Ecto neural progenitor cell (in vitro differentiated cells): ENCODE measurements around the gene SHQ1.
A peak's percentile ranks its signal among the peaks of the same experiment; 100 is the strongest.

ENCODE experiments used
- DNase-seq: peaks from one replicate; pipeline ENCODE4 v3.0.0-alpha.2; 2018; ENCODE audit warnings: low spot score

SHQ1 gene

DNA sequence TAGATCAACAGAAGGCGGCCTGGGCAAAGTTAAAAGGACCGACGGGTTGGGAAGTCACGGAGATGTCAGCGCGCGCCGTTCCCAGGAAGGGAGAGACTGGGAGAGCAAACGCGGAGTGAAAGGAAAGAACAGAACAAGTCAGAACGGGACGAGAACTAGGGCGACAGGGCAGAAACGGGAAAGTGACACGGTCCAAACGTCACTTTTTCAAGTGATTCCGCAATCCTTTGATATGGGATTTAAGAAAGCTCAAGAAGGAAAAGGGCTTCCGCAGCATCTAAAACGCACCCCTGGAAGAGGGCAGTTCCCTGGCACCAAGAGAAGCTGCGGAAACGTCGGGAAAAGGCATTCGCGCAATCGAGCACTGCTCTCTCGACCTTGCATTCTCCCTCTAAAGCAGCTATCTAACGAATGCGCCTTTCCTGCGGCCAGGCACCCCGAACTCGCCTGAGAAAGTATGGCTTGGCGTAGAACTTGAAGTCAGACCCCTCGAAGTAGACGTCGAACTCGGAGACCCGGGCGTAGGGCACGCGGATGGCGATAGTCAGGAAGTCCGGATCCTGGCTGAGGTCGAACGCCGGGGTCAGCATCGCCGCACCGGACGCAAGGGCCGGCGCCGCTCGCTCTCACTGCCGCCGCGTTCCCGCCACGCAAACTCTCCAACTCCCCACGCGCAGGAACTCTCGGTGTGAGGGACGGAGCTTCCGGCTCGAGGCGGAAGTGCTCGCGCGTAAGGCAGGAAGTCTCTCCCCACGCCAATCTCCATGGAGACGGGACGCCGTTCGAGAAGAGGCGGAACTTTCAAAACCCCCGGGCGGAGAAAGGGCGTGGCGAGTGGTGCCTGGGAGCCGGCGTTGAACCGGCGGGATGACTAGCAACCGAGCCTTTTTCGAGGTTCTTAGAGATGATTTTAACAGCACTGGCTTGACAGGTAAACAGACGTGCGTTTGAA is at the start of gene SHQ1:
Gene SHQ1 (minus strand): TSS at position 695 of the 952 bp plus-strand sequence. CDS start 105 bp downstream, at position 590.
- peak; percentile 91 for DNase-seq

DNA sequence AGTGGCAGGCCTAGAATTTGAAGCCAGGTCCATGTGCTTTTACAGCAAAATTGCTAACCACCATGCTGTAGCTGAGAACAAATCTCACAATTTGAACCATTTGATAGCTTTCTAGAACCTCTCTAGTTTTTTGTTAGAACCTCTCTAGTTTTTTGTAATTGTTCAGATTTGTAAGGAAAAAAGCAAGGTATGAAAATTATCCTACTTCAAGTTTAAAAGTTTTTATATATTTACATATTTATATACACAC is 49.4 kb upstream of the SHQ1 start:
- no peak for DNase-seq

DNA sequence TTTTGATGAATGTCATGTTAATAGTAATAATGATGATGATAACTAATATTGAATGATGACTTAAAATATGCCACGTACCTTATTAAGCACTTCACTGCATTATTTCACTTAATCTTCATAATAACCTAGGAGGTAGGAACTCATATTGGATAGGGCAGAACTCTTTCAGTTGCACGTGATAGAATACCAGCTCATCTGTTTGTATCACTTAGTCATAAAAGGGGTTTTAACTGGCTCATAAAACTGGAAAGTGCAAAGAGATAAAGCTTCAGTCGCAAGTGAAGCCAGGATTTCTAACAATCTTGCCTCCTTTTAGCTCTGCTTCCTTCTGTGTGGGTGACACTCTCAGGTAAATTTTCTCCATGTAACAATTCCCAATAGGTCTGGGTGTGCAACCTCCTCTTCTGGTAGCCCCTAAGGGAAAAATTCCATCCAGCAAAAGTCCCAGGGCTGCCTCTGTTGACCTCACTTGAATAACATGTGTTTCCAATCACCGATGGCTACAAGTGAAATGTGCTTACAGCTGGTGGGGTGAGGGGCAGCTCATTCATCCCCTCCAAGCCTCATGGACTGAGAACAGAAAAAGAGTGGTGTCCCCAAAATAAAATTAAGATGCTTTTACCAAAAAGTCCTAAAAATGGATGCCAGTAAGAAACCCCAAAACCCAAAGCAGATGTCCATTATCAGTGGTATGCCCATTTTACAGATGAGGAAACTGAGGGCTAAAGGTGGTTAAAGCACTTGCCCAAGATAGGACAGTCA is 48.9 kb upstream of the SHQ1 start:
- DNase-seq, result no peak

DNA sequence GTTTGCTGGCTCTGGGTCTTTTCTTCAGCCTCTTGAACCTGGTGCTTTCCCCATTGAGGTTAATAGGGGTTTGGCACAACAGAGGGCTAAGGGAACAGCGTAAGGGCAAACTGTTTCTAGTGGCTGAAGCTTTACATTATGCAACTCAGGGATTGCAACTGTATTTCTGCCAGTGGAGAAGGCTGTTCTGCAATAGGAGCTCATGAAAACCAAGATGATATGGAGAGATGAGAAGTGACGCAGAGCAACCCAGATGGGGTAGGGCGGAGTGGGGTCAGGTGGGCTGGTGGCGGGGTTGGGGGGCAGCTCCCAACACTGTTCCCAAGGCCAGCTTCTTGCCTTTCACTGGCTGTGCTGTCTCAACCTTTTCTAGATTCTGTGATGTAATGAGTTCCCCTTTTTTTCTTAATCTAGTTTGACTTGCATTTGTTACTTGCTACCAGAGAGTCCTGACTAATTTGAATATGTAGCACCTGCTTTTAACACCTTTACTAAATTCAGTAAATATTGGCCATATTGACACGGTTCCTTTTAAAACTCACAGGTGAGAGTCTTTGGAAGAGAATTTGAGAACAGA is 46.8 kb upstream of the SHQ1 start:
- no peak for DNase-seq

DNA sequence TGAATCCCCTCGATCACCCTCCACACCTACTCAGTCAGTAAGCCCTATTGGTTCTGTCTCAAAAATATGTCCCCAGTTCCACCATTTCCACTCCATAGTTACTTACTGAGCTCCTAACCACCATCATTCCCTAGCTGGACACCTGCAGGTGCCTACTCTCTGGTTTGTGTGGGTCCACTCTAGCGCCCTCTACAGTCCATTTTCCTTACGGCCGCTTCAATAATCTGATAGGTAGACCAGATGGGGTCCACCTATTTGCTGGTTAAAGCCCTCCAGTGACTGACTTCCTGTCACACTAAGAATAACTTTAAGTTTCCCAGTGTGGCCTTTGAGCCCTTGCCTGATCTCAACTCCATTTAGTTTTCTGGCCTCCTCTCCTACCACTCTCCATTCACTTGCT is 44.6 kb upstream of the SHQ1 start:
- DNase-seq, result peak; percentile 60

DNA sequence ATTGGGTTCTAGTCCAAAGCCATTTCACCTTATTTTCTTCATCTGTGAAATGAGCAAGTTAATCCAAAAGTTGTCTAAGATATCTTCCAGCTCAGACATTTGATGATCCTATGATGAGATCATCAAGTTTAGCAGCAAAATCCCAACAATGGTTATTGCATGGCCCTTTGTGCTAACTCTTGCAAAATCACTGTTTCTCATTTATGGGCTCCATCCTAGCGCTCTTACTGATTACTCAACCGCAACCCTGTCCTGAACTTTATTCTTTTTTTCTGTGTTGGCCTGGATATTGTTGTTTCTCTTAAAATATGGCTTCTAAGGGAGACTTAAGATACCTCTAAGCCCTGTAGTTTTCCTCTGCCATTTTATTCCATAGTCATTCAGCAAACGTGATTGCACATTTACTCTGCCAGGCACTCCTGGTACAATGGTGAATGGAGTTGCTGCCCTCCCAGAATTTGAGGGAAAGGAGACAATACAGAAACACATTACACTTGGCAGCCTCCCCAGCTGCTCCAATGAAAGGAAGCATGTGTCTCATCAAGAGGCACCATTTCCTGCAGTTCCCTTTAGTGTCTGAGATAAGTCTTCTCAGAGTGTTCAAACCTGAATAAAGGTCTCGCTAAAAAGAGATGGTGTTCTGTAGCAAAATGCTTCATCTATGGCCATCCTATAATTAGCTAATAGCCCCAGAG is 44.0 kb upstream of the SHQ1 start:
- no peak for DNase-seq

DNA sequence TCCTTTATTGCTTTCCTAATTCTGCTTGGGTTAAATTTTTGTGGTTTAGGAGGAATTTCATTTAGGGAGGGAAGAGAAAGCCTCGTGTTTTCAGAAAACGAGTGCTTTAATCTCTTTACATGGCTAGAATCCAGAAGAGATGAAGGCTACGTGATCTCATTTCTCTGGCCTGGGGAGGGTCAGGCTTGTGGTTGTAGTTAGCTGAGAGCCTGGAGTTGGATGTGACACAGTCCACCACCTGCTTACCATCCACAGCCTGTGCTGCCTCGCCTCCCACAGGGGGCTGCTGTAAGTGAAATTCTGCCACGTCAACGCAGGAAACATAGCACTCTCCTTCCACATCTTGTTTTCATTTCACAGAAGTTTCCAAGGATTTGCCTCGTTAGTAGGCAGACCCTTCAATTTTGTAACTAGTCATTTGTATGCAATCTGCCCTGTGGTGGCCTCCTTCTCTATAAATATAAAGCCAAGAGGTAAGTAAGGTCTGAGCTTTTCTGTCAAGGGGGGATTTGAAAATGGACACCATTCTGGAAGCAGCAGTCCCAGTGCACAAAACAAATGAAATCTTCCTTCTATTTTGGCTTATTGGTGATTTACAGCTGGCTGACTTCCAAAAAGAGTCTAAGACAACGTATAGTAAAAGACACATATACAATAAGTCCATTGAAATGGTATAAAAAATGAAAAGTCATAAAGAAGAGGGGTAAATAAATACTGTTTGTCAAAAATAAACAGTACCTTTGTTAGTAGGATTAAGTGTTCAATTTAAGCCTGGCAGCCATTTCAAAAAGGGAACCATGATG is 43.0 kb upstream of the SHQ1 start:
- no peak for DNase-seq

DNA sequence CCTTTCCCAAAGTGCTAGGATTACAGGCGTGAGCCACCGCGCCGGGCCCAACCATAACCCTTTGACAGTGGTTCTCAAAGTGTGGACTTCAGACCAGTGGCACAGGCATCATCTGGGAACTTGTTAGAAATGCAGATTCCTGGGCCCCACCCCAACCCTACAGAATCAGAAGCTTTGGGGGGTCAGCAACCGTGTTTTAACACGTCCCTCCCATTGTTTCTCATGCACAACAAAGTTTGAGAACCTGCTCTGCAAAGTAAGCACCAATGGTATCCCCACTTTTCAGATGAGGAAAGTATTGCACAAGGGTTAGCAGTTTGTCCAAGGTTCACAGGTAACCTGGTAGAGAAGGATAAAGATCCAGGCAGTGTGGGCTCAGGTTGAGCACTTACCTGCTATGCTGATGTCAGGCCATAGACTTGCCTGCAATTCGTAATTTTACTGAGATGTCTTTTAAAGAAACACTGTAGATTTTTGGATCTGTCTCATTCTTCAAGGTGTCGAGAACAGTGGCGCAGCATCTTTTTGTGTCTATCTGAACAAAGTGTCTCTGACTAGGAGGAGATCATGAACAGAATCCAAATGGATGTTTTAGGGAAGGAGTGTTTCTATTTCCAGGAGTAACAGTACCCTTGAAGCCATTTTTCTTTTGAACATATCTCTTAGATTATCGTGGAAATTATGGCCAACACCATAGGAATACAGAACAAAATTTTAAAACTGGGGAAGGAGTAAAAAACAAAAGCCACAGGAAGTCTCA is 42.1 kb upstream of the SHQ1 start:
- DNase-seq, result no peak

DNA sequence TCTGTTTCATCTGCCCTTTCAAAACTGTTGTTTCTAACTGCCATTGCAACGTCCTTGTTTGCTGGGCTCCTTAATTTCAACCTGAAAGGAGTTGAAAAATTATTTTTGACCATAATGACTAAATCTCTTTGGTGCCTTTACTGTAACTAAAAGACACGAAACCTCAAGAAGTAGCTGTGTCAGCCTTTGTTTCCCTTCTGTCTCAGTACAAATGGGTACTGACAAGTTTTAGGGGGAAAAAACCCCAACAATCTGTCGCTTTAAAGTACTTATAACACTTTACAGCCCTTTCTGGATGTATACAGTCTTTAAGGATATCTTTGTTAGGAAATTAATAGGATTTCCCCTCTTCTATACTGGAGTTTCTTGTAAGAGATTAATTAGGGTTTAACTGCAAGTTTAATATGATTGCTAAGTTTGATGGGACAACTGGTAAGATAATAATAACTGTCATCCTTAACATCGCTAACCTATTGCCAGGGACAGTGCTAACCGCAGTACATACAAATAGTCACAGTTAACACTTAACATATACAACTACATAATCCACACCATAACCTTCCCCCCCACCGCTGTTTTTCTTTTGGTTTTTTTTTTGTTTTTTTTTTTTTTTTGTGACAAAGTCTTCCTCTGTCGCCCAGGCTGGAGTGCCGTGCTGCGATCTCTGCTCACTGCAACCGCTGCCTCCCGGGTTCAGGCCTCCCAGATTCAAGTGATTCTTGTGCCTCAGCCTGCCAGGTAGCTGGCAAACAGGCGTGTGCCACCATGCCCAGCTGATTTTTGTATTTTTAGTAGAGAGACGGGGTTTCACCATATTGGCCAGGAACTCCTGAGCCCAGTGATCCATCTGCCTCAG is 41.3 kb upstream of the SHQ1 start:
- DNase-seq, result no peak

DNA sequence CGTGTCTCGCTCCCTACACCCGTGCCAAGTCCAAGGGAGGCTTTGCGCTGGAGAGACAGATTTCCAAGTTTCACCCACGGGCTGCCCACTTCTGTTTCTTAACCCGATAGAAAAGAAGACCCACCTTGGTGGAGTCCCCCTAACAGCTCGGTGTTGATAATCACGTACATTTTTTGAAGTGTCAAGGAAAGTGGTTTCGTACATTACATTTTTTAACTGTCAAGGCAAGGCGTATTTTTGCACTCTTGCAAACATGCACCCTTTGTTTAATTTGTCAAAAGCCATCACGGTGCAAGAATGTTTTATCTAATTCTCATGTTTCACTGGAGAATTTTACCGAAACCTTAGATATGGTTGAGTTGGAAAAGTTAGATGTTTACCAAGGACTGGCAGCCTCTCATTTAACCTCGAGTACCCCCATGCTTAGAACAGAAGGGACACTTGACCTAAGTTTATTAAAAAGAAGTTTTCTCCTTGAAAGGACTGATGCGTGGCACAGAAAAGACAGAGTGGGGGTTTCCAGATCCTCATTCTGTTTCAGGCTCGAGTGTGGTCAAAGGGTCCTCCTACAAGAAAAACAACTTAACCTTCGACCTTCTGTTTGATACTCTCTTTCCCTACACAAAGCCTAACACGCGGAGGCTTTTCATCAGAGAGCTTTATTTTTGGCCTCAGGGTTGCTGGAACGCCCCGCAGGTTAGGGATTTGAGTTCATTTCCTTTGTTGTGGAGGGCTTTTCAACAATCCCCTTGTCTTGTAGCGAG is 40.5 kb upstream of the SHQ1 start:
- peak; percentile 79 for DNase-seq

DNA sequence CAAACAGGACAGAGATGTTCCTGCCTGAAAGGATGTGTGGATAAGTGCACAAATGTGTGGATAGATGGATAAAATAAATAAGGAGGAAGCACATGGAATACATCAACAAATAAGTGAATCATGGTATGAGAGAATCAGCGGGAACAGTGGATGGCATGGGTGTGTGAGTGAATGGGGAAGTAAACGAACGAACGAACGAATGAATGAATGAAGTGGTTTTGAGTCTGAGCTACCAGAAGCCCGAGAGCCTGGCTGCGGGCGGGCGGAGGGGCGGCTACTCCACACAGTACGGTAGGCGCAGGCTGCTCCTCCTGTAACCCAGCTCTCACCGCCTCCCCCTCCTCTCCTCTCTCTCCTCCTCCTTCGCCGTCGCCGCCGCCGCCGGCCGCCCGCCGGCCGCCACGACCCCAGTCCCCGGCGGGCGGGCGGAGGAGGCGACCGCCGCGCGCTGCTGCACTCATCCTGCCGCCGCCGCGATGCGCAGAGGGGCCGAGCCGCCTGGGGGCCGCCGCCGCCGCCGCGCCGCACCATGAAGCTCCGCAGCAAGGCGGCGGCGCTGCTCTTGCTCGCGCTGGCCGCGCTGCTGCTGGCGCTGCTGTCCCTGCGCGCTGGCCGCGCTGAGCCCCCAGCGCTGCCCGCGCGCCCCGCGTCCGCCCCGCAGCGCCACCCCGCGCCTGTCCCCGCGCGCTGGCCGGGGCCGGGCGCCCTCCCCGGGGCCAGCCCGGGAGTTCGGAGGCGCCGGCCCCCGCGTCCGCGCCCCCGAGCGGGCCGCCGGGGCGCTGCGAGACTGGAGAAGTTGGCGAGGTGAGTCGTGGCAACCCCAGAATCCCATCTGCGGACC is 39.7 kb upstream of the SHQ1 start, which contains the start of gene GXYLT2:
Gene GXYLT2 (plus strand): TSS at position 342 of the 841 bp plus-strand sequence. CDS start 188 bp downstream, at position 530.
- peak; percentile 84 for DNase-seq

DNA sequence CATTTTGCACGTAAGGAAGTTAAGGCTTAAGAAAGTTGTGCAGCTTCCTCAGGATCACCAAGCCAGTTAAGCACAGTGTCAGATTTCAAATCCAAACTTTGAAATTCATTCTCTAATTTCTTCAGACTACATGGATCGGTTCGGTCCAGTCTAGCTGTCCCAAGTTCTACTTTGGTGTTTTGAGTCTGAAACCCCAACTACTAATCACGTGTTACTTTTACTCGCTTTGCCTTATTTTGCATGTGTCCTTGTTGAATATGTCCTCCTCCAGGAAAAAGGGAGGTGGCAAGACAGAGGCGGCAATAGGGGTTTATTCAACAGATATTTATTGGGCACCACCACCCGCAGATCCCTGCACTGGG is 39.1 kb upstream of the SHQ1 start:
- DNase-seq, result no peak

DNA sequence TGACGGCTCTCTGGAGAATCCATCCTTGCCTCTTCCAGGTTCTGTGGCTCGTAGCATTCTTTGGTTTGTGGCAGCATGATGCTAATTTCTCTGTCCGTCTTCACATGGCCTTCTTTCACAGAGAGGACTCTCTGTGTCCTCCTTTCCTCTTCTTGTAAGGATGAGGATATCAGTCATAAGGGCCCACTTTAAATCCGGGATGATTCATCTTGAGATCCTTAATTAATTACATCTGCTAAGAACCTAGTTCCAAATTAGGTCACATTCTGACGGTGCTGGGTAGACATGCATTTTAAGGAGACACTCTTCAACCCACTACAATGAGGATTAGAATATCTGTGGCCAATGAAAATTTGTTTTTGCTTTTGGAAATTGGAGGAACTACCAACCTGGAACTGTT is 23.9 kb upstream of the SHQ1 start:
- DNase-seq, result no peak

DNA sequence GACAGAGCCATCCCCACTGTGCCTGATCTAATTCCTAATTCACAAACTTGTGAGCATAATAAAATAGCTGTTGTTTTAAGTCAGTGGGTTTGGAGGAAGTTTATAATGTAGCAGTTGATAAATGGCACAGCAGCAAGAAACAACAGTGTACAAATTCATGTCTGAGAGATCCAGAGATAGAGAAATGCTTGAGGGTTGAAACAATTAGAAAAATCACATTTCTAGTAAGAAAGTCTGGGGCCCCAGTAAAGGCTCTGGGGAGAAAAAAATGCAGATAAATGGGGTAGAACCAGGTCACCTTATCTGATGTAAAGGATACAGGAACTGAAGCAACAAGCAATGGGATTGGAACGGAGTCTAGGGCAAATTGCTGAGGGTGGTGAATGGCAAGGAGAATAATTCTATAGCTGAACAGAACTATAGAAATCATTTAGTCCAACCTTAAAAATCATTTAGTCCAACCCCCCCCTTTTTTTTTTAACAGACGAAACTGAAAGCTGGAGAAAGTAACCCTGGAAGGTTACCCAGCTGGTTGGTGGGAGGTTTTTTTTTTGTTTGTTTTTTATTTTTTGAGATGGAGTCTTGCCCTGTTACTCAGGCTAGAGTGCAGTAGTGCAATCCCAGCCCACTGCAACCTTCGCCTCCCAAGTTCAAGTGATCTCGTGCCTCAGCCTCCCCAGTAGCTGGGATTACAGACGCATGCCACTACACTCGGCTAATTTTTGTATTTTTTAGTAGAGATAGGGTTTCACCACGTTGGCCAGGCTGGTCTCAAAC is 14.3 kb upstream of the SHQ1 start:
- no peak for DNase-seq

DNA sequence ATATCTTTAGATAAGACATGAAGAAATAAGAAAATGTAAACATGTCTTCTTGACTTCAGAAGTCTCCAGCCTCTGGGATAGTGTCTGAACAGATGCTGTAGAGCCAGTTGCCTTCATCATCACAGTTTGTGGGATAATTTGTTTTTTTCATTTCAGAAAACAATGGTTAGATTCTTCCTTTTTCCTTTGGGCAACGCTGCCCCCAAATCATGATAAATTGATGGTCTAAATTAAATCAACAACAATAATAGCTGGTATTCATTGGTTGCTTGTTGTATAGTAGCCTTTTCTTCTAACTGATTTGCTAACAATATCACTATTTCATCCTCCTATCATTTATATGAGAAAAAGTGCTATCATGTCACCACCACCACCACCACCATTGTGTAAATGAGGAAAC is 12.6 kb upstream of the SHQ1 start:
- no peak for DNase-seq

DNA sequence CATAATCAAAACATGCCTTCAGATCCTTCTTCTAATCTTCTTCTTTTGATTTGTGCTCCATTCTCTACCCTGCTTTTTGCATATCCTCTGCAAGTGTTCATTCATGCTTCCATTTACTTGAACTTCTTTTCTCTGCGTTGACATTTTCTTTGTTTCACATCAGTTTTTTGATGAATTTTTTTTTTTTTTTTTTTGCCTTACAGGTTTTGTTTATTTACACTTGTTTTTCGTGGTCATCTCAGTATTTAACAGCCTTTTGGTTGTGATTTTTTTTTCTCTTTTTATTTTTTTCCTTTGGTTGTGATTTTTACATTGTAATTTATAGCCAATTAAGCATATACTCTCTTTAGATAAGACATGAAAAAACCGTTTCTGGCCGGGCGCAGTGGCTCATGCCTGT is 11.8 kb upstream of the SHQ1 start:
- DNase-seq, result no peak

DNA sequence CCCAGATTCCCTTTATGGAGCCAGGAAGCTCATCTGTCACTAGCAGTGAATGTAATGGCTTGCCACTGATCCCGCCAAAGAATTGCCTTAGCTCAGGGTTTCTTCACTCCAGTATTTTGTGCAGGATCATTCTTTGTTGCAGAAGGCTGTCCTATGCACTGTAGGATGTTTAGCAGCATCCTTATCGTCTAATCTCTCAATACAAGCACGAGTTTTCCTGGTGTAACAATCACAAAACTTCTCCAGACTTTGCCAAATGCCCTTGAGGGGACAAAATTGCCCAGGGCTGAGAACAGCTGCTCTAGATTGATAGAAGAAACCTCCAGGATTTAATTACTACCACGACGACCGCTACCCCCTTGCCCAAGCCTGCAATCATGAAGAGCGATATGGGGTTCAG is 6.8 kb upstream of the SHQ1 start:
- no peak for DNase-seq
